DND-41 (cell line): ENCODE data around the gene B4GALT6.

Experiments used
- ATAC-seq: fragments of 200-7000 bp; cut with Tn5 transposase; 3 replicates; pipeline ENCODE4 v1.9.1; 2021; ENCODE audit warnings: low read depth; ENCODE audit not compliant: insufficient read depth
- DNase-seq: peaks from one replicate; pipeline ENCODE4 v3.0.0-alpha.2; 2020
- H2AFZ ChIP-seq: 2 replicates; pipeline ENCODE4 v1.6.0; 2012; ENCODE audit warnings: low read depth, low read length
- H3K27ac ChIP-seq: 2 replicates; pipeline ENCODE4 v1.5.1; 2012; ENCODE audit warnings: low read length, inconsistent platforms
- H3K27me3 ChIP-seq: fragments of 200-600 bp; sonication (generic); 2 replicates; pipeline ENCODE4 v1.6.0; 2012; ENCODE audit warnings: low read length, mild to moderate bottlenecking, inconsistent platforms; ENCODE audit not compliant: insufficient read depth, poor library complexity
- H3K36me3 ChIP-seq: 2 replicates; pipeline ENCODE4 v1.5.1; 2012; ENCODE audit warnings: low read length, inconsistent platforms; ENCODE audit not compliant: insufficient read depth
- H3K4me1 ChIP-seq: 2 replicates; pipeline ENCODE4 v1.5.1; 2012; ENCODE audit warnings: mild to moderate bottlenecking, low read length; ENCODE audit not compliant: insufficient read depth
- H3K4me2 ChIP-seq: 2 replicates; pipeline ENCODE4 v1.6.0; 2012; ENCODE audit warnings: mild to moderate bottlenecking, moderate library complexity, low read length, inconsistent platforms; ENCODE audit not compliant: insufficient read depth
- H3K4me3 ChIP-seq, 2 experiments: fragments of 200-600 bp in 1 of 2; shearing (Covaris generic) in 1 of 2; 2 replicates each; pipeline ENCODE4 v1.5.1; 2012 to 2016; ENCODE audit warnings: inconsistent platforms in 2 of 2, low read length in 2 of 2, mild to moderate bottlenecking in 2 of 2, low read depth in 1 of 2, moderate library complexity in 1 of 2
- H3K79me2 ChIP-seq: 2 replicates; pipeline ENCODE4 v1.6.0; 2012; ENCODE audit warnings: low read length, inconsistent platforms; ENCODE audit not compliant: insufficient read depth
- H3K9ac ChIP-seq: 2 replicates; pipeline ENCODE4 v1.6.0; 2012; ENCODE audit warnings: low read depth, mild to moderate bottlenecking, inconsistent platforms, low read length, moderate library complexity
- H3K9me3 ChIP-seq: 2 replicates; pipeline ENCODE4 v1.5.1; 2012; ENCODE audit warnings: low read length, moderate library complexity, mild to moderate bottlenecking, inconsistent platforms; ENCODE audit not compliant: insufficient read depth, severe bottlenecking
- H4K20me1 ChIP-seq: 2 replicates; pipeline ENCODE4 v1.6.0; 2012; ENCODE audit warnings: low read length; ENCODE audit not compliant: insufficient read depth
- CTCF ChIP-seq: IDR thresholded peaks from 2 replicates; pipeline ENCODE4 v1.5.1; 2012; ENCODE audit warnings: borderline replicate concordance, low read length, moderate library complexity, mild to moderate bottlenecking; ENCODE audit not compliant: poor library complexity, severe bottlenecking; ENCODE audit errors: extremely low read depth
- EZH2 ChIP-seq: IDR thresholded peaks from 3 replicates; pipeline ENCODE4 v1.6.1; 2012; ENCODE audit warnings: borderline replicate concordance, low read depth, mild to moderate bottlenecking, moderate library complexity, low read length, inconsistent platforms; ENCODE audit not compliant: severe bottlenecking

The B4GALT6 gene

GRCh38 chr18:31632356-31632755, 52.0 kb downstream of the B4GALT6 start:
- Histone ChIP-seq H2AFZ (no peak overlapping the region), H4K20me1 (no peaks in the 10 kb centered on the region), H3K4me2 (no peak overlapping the region), H3K9me3 (no peaks in the 10 kb centered on the region), H3K4me1 (no peaks in the 10 kb centered on the region), H3K79me2 (no peaks in the 10 kb centered on the region), H3K36me3 (peaks cover 29% of the 10 kb centered on the region), H3K4me3 (no peak overlapping the region), H3K9ac (no peak overlapping the region), H3K27ac (no peak overlapping the region), H3K27me3 (no peaks in the 10 kb centered on the region)
- ATAC-seq (no peak), DNase-seq (no peak)
- TF ChIP-seq CTCF (no peak), EZH2 (no peak)

- Histone ChIP-seq H3K9ac (no peak overlapping the region), H4K20me1 (no peaks in the 10 kb centered on the region), H2AFZ (no peak overlapping the region), H3K27ac (no peak overlapping the region), H3K9me3 (no peaks in the 10 kb centered on the region), H3K4me1 (no peaks in the 10 kb centered on the region), H3K79me2 (no peaks in the 10 kb centered on the region), H3K36me3 (peaks cover 23% of the 10 kb centered on the region), H3K27me3 (no peaks in the 10 kb centered on the region), H3K4me3 (no peak overlapping the region), H3K4me2 (no peak overlapping the region)
- DNase-seq = no peak
- TF ChIP-seq EZH2 (no peak), CTCF (no peak)
- no peak for ATAC-seq
Measured at GRCh38 chr18:31631526-31631925, 52.9 kb downstream of the B4GALT6 start.

- no peak for TF ChIP-seq CTCF
- no peaks in the 10 kb centered on the region for H3K27me3 ChIP-seq
- H3K36me3 ChIP-seq = peaks cover 25% of the 10 kb centered on the region
- no peak overlapping the region for H3K4me2 ChIP-seq
- H3K9ac ChIP-seq = no peak overlapping the region
- H2AFZ ChIP-seq = no peak overlapping the region
- H3K79me2 ChIP-seq = no peaks in the 10 kb centered on the region
- H3K27ac ChIP-seq = no peak overlapping the region
- ATAC-seq (no peak), DNase-seq (no peak)
- H3K9me3 ChIP-seq = no peaks in the 10 kb centered on the region
- no peak overlapping the region for H3K4me3 ChIP-seq
- no peaks in the 10 kb centered on the region for H4K20me1 ChIP-seq
- no peaks in the 10 kb centered on the region for H3K4me1 ChIP-seq
Measured at GRCh38 chr18:31630549-31630948, 53.8 kb downstream of the B4GALT6 start.

- DNase-seq = no peak
- no peak for ATAC-seq
Measured at GRCh38 chr18:31626409-31626808, 58.0 kb downstream of the B4GALT6 start.

More at GRCh38 chr18:31626409-31626808, 58.0 kb downstream of the B4GALT6 start:
- no peaks in the 10 kb centered on the region for H4K20me1 ChIP-seq
- H3K79me2 ChIP-seq = no peaks in the 10 kb centered on the region
- no peak for TF ChIP-seq EZH2
- TF ChIP-seq CTCF = no peak
- H3K36me3 ChIP-seq = peaks cover 30% of the 10 kb centered on the region
- H3K4me2 ChIP-seq = no peak overlapping the region
- no peaks in the 10 kb centered on the region for H3K27me3 ChIP-seq
- no peaks in the 10 kb centered on the region for H3K9me3 ChIP-seq
- H3K4me1 ChIP-seq = no peaks in the 10 kb centered on the region
- no peak overlapping the region for H3K9ac ChIP-seq
- no peak overlapping the region for H3K27ac ChIP-seq
- no peak overlapping the region for H2AFZ ChIP-seq
- no peak overlapping the region for H3K4me3 ChIP-seq
